ENCODE measurements around the gene LACRT.
A peak's percentile ranks its signal among the peaks of the same experiment; 100 is the strongest.

Gene LACRT

DNA sequence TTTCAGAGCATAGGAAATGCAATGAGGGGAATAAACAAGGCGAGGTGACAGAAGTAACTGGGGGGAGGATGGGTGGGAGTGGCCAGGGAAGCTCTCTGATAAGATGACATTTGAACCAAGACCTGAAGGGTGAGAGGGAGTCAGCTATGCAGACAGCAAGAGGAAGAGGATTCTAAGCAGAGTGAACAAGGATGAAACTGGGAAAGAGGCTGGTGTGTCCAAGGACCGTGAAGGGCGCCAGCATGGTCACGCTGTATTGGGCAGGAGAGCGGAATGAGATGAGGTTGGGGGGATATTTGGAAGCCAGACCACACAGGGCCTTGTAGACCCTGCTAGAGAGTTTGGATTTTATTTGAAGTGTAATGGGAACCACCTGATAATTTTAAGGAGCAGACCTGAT is 35.7 kb downstream of the LACRT start:
- no peak for DNase-seq

DNA sequence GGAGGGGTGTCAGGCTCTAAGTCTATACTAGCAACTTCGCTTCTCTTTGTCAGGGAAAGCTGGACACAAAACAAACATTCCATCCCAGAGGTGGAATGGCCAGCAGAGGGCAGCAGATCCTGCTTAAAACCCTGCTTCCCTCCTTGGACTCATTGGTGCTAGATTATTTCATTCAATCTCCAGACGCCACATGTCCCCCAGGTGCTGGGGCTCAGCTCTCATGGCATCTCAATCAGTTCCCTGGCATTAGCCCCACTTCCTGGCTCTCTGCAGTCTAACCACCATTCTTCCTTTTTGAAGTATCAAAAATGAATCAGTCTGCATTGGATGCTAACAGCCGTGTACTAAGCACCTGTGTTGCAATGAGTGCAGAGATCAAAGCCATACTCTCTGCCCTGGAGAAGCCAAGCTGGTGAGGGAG is 38.2 kb downstream of the LACRT start:
- DNase-seq = peak; percentile 57

DNA sequence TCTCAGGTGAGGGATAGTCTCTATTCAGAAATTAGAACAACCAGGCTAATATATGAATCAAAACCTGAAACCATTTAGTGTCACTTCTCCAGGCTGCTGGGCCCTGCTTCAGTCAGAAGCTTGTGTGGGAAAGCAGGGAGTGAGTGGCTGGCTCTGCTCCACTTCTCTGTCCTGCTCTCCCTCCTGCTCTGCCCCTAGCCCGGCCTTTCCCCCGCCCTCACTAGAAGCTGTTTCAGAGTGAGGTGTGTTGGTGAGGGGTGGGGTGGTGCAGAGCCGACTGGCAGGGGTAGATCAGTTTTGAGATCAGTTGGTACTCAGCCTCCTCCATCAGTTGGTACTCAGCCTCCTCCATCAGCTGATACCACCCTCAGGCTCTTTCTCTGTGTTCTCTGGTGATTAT is 39.2 kb downstream of the LACRT start:
- no peak for DNase-seq

DNA sequence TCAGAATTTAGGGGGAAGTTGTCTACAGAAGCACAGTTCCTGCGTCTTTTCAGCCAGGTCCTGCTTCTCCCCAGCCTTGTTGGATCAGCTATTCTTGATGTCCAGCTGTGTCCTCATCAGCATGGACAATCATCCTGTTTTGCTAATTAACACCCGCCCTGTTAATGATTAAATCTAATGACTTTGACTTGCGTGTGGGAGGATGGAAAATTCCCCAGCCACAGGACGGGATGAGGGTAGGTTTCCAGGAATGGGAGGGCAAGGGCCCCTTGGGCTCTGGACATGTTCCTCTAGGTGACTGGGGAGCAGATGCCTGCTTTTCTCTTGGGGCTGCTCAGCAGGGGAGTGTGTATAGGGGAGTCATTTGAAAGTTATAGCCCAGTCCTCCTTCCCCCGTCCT is 41.0 kb downstream of the LACRT start:
- no peak for DNase-seq

DNA sequence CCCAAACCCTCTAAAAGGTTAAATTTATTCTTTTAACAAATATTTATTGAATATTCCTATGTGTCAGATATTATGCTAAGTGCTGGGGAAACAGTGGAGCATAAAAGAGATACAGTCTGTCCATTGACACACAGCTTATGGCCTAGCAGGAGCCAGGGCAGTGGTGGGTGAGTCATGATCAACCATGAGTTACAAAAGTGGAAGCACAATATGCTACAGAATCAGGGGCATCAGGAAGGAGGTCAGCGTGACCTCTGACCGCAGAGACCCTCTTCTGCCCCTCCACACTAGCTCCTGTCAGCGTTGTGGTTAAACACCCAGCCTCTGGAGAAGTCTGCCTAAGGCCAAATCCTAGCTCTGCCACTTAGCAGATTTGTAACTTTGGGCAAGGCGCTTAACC is 41.6 kb downstream of the LACRT start:
- no peak for DNase-seq

DNA sequence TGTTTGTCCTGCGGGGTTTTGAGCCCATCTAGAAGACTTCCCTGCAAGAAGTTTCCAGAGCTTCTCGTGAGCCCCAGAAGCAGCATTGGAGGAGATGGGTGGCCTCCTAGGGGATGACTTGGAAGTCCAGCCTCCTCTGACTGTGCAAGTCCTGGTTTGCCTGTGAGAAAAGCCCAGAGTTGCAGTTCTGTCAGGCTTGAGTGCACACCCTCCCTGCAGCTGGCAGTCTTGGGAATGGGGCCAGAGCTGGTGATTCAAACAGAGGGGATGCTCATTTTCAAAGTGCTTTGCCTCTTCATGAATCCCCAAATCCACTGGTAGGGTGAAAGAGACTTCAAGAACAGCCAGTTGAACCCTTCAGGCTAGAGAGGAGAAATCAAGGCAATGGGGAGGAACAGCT is 42.4 kb downstream of the LACRT start:
- DNase-seq = no peak

DNA sequence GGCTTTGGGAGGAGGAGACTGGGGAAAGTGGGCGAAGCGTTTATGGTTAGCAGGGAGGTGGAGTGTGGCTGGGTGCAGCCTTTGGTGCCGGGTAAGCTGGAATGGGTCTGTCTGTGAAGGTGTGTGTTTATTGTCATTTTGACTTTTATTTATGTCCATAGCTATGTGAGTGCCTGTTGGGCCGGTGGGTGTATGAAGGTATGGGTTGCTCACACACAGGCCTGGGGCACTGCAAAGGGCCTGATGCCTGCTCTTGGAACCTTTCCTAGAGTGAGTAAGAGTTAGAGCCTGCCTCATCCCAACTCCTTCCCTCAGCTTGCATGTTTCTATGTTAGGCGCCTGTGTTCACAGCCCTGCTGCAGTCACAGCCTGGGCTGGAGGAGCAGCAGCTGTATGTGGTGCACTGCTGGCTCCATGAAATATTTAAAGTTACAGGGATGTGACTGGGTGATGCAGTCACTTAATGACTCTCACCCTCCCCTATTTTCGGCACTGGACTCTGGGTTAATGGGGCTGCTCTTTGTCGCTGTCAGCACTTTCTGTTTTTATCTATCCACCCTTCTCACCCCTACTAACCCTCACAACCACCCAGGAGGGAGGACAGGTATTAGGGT is 43.6 kb downstream of the LACRT start:
- DNase-seq = no peak

DNA sequence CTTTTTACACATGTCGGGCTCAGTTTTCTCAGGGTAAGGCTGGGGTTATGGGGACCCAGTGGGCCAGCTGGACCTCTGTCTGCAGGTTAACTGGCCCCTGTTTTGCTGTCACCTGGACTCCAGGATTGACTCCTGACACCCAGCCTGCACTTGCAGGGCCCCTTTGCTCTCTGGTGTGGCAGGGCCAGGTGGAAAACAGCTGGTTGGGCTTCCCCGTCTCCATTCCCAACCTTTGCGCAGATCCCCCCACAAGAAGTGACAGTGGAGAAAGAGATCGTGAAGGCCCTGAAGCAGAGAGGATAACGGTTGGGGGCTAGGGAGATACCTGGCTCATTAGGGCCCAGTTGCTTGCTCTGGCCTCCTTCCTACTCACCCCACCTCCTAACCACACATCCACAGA is 44.7 kb downstream of the LACRT start:
- no peak for DNase-seq

DNA sequence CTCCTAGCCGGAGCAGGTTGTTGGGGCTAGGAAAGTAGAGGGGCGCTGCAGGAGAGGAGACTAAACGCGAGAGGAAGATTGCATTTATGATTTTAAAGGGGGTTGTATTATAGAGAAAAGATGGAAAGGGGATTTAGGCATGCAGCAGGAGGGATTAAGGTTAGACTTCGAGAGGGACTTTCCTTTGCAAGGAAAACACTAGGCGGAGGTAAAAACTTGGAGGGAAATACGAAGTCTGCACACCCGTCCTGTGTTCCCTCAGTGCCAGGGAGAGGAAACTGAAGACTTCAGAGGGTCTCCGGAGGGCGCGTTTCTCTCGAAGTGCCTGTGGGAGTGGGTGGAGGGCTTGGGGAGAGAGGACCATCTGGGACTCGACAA is 45.8 kb downstream of the LACRT start:
- no peak for DNase-seq

DNA sequence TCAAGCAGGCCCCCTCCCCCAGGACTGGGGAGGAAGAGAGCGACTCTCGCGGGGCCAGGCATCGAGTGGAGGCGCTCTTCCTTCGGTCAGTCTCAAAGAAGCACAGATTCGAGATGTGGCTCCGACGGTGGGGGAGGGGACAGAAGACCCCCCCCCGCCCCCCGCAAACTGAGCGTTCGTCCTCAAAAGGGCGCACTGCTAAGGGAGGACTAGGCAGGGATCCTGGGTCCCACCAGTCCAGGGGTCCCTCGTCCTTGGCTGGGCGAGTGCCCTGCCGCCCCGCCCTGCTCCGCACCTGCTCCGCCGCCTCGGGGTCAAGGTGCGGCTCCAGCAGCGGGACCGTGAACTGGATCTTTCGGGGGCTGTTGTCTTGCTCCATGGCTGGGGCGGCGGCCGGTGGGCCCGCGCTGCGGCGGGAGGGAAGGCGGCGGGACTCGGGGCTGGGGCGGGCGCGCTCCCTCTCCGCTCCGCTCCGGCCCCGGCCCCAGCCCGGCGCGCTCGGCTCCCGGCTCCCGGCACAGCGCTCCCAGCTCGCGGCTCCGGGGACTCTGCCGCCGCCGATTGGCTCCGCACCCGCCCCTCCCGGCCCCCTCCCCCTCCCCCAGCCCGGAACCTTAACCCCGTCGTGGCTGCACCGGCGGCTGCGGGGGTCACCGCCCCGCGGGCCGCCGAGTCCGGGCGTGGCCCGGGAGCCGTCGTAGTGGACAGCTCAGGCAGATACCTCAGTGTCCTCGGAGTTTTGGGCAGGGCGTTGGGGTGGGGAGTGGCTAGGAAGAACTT is 46.4 kb downstream of the LACRT start, which contains the start of gene PPP1R1A:
Gene PPP1R1A (minus strand): TSS at position 550 of the 780 bp plus-strand sequence. CDS start 171 bp downstream, at position 379.
- DNase-seq = no peak

DNA sequence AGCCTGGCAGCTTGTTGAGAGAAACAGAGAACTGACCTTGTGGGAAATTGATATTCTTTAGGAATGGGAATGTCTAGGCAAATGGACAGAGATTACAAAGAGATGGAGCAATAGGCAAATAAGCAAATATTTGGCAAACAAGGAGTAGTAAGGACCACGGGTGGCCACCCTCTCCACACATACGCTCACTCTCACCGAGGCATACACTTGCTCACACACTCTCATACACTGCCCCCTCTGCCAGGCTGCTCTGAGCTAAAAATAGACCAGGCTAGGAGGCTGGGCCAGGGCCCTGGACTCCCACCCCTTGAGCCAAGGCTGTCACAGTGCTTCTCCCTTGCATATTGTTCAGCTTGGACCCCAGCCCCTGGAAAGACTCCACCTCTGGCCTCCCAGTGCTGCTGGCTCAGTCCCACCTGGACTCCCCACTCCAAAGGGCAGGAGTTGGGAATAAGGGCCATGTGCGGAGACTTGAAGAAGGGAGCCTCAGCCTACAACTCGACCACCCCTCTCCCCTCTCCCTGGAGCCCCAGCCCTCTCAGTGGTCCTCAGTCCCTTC is 47.3 kb downstream of the LACRT start:
- DNase-seq = no peak

DNA sequence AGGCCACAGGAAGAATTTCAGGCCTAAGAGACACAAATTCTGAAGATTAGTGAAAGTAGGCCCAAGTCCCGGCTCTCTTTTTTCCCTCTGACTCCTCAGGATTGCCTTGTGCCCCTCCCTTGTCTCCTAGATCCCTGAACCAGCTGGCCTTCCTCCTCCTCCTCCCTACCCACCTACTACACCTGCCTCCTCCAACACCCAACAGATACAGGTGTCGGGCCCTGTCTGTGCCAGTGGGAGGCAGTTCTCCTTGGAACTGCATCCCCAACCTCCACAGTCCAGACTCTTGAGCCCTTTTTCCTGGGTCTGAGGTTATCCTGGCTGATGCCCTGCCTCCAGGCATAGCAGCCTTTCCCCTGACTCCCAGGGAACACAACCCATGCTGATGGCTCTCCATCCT is 48.1 kb downstream of the LACRT start:
- DNase-seq = no peak

DNA sequence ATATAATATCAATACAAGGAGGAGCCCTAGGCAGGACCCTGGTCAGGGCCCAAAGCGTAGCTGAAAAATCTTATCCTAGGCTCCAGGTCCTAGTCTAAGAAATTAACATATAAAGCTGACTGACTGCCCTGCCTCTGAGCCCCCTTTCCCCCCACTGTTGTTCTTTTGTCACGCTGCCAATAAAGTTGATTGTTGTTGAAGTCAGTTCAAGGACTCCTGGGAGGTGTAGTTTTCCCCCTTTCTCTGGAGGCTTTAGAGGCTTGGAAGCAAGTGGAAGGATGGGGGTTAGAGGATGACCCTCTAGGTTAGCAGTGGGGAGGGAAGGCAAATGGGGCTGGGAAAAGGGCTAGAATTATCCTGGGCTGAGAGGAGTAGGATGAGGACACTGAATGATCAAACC is 49.5 kb downstream of the LACRT start:
- no peak for DNase-seq

DNA sequence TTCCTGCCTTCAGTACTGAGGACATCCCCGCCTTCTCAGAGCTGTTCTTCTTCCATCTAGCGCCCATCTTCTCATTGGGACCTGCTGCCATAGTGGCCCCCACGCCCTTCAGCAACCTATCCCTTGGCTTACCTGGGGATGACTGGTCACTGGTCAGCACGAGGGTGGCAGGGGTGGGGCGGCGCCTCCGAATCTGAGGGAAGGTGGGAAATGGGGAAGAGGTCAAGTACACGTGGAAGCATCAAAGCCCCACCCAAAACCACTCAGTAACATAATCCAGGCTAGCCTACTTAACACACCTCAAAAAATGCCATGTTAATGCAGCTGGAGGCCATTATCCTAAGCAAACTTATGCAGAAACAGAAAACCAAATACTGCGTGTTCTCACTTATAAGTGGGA is 50.6 kb downstream of the LACRT start:
- DNase-seq = no peak

DNA sequence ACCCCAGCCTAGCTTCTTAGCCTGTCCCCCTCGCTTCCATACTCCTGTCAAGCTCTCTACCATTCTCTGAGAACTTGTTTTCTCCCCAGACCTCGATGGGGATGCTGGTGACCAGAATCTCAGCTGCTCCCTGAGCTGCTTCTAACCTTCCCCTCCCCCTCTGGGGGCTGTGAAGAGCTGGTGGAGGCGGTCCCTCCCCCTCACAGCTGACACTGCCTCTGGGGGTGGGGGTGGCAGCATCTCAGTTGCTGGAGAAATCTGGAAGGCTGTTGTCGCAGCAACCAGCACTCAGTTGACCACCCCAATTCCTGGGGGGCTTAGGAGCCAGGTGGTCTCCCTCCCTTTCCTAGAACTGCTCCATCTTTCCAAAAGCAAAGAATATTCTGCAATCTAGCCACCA is 51.0 kb downstream of the LACRT start:
- DNase-seq = no peak

DNA sequence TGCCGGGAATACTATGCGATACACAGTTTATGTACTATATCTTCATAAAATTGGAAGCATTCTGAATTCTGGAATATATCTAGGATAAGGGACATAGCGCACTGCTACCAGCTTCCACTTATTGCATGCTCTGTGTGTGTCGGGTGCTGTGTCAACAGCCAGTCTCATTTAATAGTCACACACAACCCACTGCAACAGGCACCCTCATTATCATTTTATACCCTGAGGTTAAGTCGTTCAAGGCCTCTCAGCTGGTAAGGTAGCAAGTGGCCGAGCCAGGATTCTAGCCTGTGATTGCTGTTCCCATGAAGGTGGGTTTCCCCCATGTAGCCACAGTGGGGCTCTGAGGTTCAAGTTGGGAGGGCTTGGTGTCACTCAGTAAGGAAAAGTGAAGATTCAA is 53.3 kb downstream of the LACRT start:
- DNase-seq = no peak

Data from fibroblast of skin of back (primary cell).